Spleen (tissue), 11 donors: ENCODE measurements around the gene RNPEPL1. TPM values are rescaled to one million over a fixed set of nuclear protein-coding genes. Genes with fewer than 3 reads are reported as not detected.

Experiments used
- DNase-seq: peaks from one replicate; pipeline ENCODE4 v3.0.0-alpha.2; 2020
- H3K27ac ChIP-seq, 8 donors: fragments of 200-600 bp; sonication (generic) in 7 of 8; 1 replicate in 4 of 8; 2 replicates in 4 of 8; pipeline versions ENCODE4 v1.5.0 to v1.8.0; 2016 to 2021; ENCODE audit warnings: inconsistent platforms in 4 of 8, mild to moderate bottlenecking in 4 of 8, moderate library complexity in 1 of 8
- H3K27me3 ChIP-seq, 7 donors: fragments of 200-600 bp; sonication (generic) in 6 of 7; replicated peaks in 1 of 7; 1 replicate in 4 of 7; 2 replicates in 3 of 7; pipeline versions ENCODE4 v1.5.0 to v1.8.0; 2016 to 2021; ENCODE audit warnings: inconsistent platforms in 3 of 7, mild to moderate bottlenecking in 1 of 7
- H3K36me3 ChIP-seq, 6 donors: fragments of 200-600 bp; sonication (generic) in 5 of 6; 1 replicate in 4 of 6; 2 replicates in 2 of 6; pipeline versions ENCODE4 v1.5.0 to v1.8.0; 2016 to 2021; ENCODE audit warnings: inconsistent platforms in 2 of 6
- H3K4me1 ChIP-seq, 6 donors: fragments of 200-600 bp; sonication (generic) in 5 of 6; 1 replicate in 3 of 6; 2 replicates in 3 of 6; pipeline versions ENCODE4 v1.5.0 to v1.8.0; 2016 to 2021; ENCODE audit warnings: inconsistent platforms in 3 of 6
- H3K4me3 ChIP-seq, 8 donors: fragments of 200-600 bp; sonication (generic) in 7 of 8; 1 replicate in 4 of 8; 2 replicates in 4 of 8; pipeline versions ENCODE4 v1.5.0 to v1.8.0; 2016 to 2021; ENCODE audit warnings: inconsistent platforms in 4 of 8, mild to moderate bottlenecking in 4 of 8, moderate library complexity in 2 of 8
- H3K9me3 ChIP-seq, 8 donors: fragments of 200-600 bp; sonication (generic) in 7 of 8; 1 replicate in 4 of 8; 2 replicates in 4 of 8; pipeline versions ENCODE4 v1.5.0 to v1.8.0; 2016 to 2021; ENCODE audit warnings: inconsistent platforms in 4 of 8
- CTCF ChIP-seq, 11 experiments: fragments of 200-600 bp in 7 of 11; fragments of 450-650 bp in 4 of 11; sonication (generic) in 4 of 11; IDR thresholded peaks in 8 of 11; conservative IDR thresholded peaks in 3 of 11; 1 replicate in 7 of 11; 2 replicates in 4 of 11; pipeline versions ENCODE4 v1.4.0 to v1.8.0; 2016 to 2021; ENCODE audit warnings: antibody characterized with exemption in 11 of 11, inconsistent platforms in 4 of 11, mild to moderate bottlenecking in 1 of 11
- POLR2A ChIP-seq, 3 donors: fragments of 450-650 bp; IDR thresholded peaks; one replicate each; pipeline ENCODE4 v1.5.1; 2017; ENCODE audit warnings: antibody characterized with exemption in 3 of 3, mild to moderate bottlenecking in 1 of 3
- POLR2AphosphoS5 ChIP-seq, 3 donors: sonication (generic); formaldehyde crosslinking; IDR thresholded peaks; one replicate each; pipeline ENCODE4 v1.5.1; 2017; ENCODE audit warnings: antibody characterized with exemption in 3 of 3
- WGBS, 5 donors: extraction: QIAGEN DNeasy Blood & Tissue Kit in 3 of 5; methylation state at CpG; one replicate each; pipeline versions ENCODE4 v1.1.5 to v1.1.7; 2013 to 2018; 5-methylcytosine and 5-hydroxymethylcytosine counted together
- intact Hi-C: fragments of 100-400 bp; cut with DNase I; formaldehyde crosslinking; loops from one replicate; pipeline ENCODE4 v1.15.0; 2023; ENCODE audit warnings: low total_unique reads
- polyA plus RNA-seq, 3 donors: library from polyadenylated mRNA; stranded (reverse); fragments of 200-250 nt; gene quantifications; one replicate each; pipeline ENCODE4 v1.2.1, GENCODE V29; 2013
- total RNA-seq, 7 donors: library from RNA; depleted of rRNA in 3 of 7; stranded (reverse); fragments of >200 nt in 3 of 7; fragmentation: NEBNext Ultra II Directional in 4 of 7; extraction: Animal tissue kit (Norgen Biotek cat#: 25700) in 4 of 7; gene quantifications; one replicate each; pipeline versions ENCODE4 v1.1.0 to v1.2.1, GENCODE V29; 2016 to 2021
- donor health status: healthy with polysubstance abuse.
- donor health status: DM: no; HTN: no; CAD: no; lungs with moderate emphysema.
- donor health status: DM: no; HTN: no; CAD: no.
- donor health status: Bipolar disorder and iron deficiency.
- donor health status: healthy.
- donor health status: DM: no; HTN: no; CAD: no.
- donor health status: DM: yes; HTN: yes; CAD: no.

The RNPEPL1 gene
- total and polyA plus RNA-seq, 10 donors: 57.2 to 165 (median 87.4) TPM

- TF ChIP-seq POLR2A (IDR thresholded peaks at IDR 0.05): no peak
- TF ChIP-seq CTCF (IDR thresholded peaks at IDR 0.05 in 8 of 11, conservative IDR thresholded peaks at IDR 0.05 in 3 of 11): no peak
- no peak for TF ChIP-seq POLR2AphosphoS5 (IDR thresholded peaks at IDR 0.05)
- peak; percentile 72 for DNase-seq
- Histone ChIP-seq H3K36me3 (peaks cover 0 to 100% (median 92%) of the 10 kb centered on the region in 6 donors), H3K4me1 (peaks cover 0 to 21% (median 7%) of the 10 kb centered on the region in 6 donors), H3K27ac (no peak overlapping the region), H3K27me3 (no peaks in the 10 kb centered on the region), H3K4me3 (no peak overlapping the region), H3K9me3 (no peaks in the 10 kb centered on the region)
- WGBS, 5 donors: 91 to 95% (median 94%) methylated on average over 18 to 34 of the region's 34 CpGs
- intact Hi-C loops: no loop called here
Observed at GRCh38 chr2:240594511-240595380, 26.5 kb downstream of the RNPEPL1 start.

GRCh38 chr2:240595381-240596079 is 27.2 kb downstream of the RNPEPL1 start:
- H3K27ac ChIP-seq: no peak overlapping the region
- WGBS, 5 donors: 78 to 83% (median 81%) methylated on average over 6 to 18 of the region's 18 CpGs
- H3K9me3 ChIP-seq: no peaks in the 10 kb centered on the region
- peaks cover 0 to 13% (median 4%) of the 10 kb centered on the region in 6 donors for H3K4me1 ChIP-seq
- no peak overlapping the region for H3K4me3 ChIP-seq
- no peaks in the 10 kb centered on the region for H3K27me3 ChIP-seq
- TF ChIP-seq CTCF (IDR thresholded peaks at IDR 0.05 in 8 of 11, conservative IDR thresholded peaks at IDR 0.05 in 3 of 11) (peak in 3 of 11 experiments; percentile 22 to 37 (median 26)), POLR2A (IDR thresholded peaks at IDR 0.05) (no peak)
- intact Hi-C loops: no loop called here
- DNase-seq: peak; percentile 67
- H3K36me3 ChIP-seq: peaks cover 0 to 100% (median 92%) of the 10 kb centered on the region in 6 donors

- H3K9me3 ChIP-seq: no peaks in the 10 kb centered on the region
- 89 to 96% (median 94%) methylated on average over 10 to 17 of the region's 17 CpGs for WGBS, 5 donors
- H3K4me3 ChIP-seq: no peak overlapping the region
- intact Hi-C loops: no loop called here
- peaks cover 0 to 8% (median 4%) of the 10 kb centered on the region in 6 donors for H3K4me1 ChIP-seq
- H3K27ac ChIP-seq: no peak overlapping the region
- H3K27me3 ChIP-seq: no peaks in the 10 kb centered on the region
- TF ChIP-seq CTCF (IDR thresholded peaks at IDR 0.05 in 8 of 11, conservative IDR thresholded peaks at IDR 0.05 in 3 of 11) (no peak), POLR2AphosphoS5 (IDR thresholded peaks at IDR 0.05) (no peak), POLR2A (IDR thresholded peaks at IDR 0.05) (no peak)
- peak; percentile 69 for DNase-seq
- H3K36me3 ChIP-seq: peaks cover 0 to 100% (median 88%) of the 10 kb centered on the region in 6 donors
Observed at GRCh38 chr2:240596080-240596460, 27.8 kb downstream of the RNPEPL1 start.

GRCh38 chr2:240596491-240596931 is 28.2 kb downstream of the RNPEPL1 start:
- no peak overlapping the region for H3K27ac ChIP-seq
- H3K9me3 ChIP-seq: no peaks in the 10 kb centered on the region
- H3K4me3 ChIP-seq: no peak overlapping the region
- peaks cover 0 to 11% (median 3%) of the 10 kb centered on the region in 6 donors for H3K4me1 ChIP-seq
- WGBS, 5 donors: 88 to 95% (median 90%) methylated on average over 7 to 23 of the region's 23 CpGs
- H3K36me3 ChIP-seq: peaks cover 0 to 100% (median 84%) of the 10 kb centered on the region in 6 donors
- intact Hi-C loops: no loop called here
- DNase-seq: no peak
- H3K27me3 ChIP-seq: no peaks in the 10 kb centered on the region
- TF ChIP-seq POLR2AphosphoS5 (IDR thresholded peaks at IDR 0.05): no peak
- no peak for TF ChIP-seq POLR2A (IDR thresholded peaks at IDR 0.05)
- no peak for TF ChIP-seq CTCF (IDR thresholded peaks at IDR 0.05 in 8 of 11, conservative IDR thresholded peaks at IDR 0.05 in 3 of 11)
